WTC11 (cell line): ENCODE data around the gene WDR26. TPM values are rescaled to one million over a fixed set of nuclear protein-coding genes. Genes with fewer than 3 reads are reported as not detected.

Experiments
- ATAC-seq: fragments of 200-7000 bp; cut with Tn5 transposase; 2 replicates; pipeline ENCODE4 v1.10.0; 2021; ENCODE audit warnings: mild to moderate bottlenecking, moderate library complexity
- CTCF ChIA-PET: fragments of 300-600 bp; sonication (Branson Sonifier 250); formaldehyde crosslinking; loops from one replicate; lab custom pipeline; 2021; ENCODE audit warnings: antibody characterized with exemption; lab: Charles Lee
- POLR2A ChIA-PET: fragments of 350-600 bp; sonication (Branson Sonifier 250); formaldehyde crosslinking; loops from one replicate; lab custom pipeline; 2021; ENCODE audit warnings: antibody characterized with exemption; lab: Charles Lee
- DNase-seq: peaks from one replicate; pipeline ENCODE4 v3.0.0; 2021; ENCODE audit warnings: low spot score
- H3K27ac Mint-ChIP-seq: 2 replicates; pipeline ENCODE4 v1.8.0; 2021; ENCODE audit warnings: mixed read lengths
- H3K27me3 Mint-ChIP-seq: 2 replicates; pipeline ENCODE4 v1.8.0; 2021; ENCODE audit warnings: low read depth, mild to moderate bottlenecking, moderate library complexity, mixed read lengths
- H3K36me3 Mint-ChIP-seq: 2 replicates; pipeline ENCODE4 v1.8.0; 2021; ENCODE audit warnings: mixed read lengths
- H3K4me1 Mint-ChIP-seq: 2 replicates; pipeline ENCODE4 v1.8.0; 2022; ENCODE audit warnings: mixed read lengths
- H3K4me3 Mint-ChIP-seq: 2 replicates; pipeline ENCODE4 v1.8.0; 2021; ENCODE audit warnings: mild to moderate bottlenecking, moderate library complexity, mixed read lengths
- H3K9me3 Mint-ChIP-seq: 2 replicates; pipeline ENCODE4 v1.8.0; 2021; ENCODE audit warnings: mixed read lengths
- CBFB ChIP-seq: sonication (generic); formaldehyde crosslinking; IDR thresholded peaks from 2 replicates; pipeline ENCODE4 v1.8.1; 2022; ENCODE audit warnings: mild to moderate bottlenecking, low read depth, missing genetic modification reagents
- CREB1 ChIP-seq: sonication (generic); formaldehyde crosslinking; IDR thresholded peaks from 2 replicates; pipeline ENCODE4 v1.8.0; 2023; ENCODE audit warnings: mild to moderate bottlenecking, missing genetic modification reagents
- E2F5 ChIP-seq: sonication (generic); formaldehyde crosslinking; IDR thresholded peaks from 2 replicates; pipeline ENCODE4 v1.8.1; 2022; ENCODE audit warnings: mild to moderate bottlenecking, moderate library complexity, missing genetic modification reagents
- EMX1 ChIP-seq: fragments of 250-450 bp; sonication (Bioruptor Pico); IDR thresholded peaks from 2 replicates; pipeline ENCODE4 v1.8.0; 2021; ENCODE audit warnings: mild to moderate bottlenecking
- ESRRA ChIP-seq: sonication (generic); formaldehyde crosslinking; IDR thresholded peaks from 2 replicates; pipeline ENCODE4 v1.8.1; 2022; ENCODE audit warnings: mild to moderate bottlenecking, missing genetic modification reagents, borderline replicate concordance
- GABPB1 ChIP-seq: sonication (generic); formaldehyde crosslinking; IDR thresholded peaks from 2 replicates; pipeline ENCODE4 v1.8.1; 2023; ENCODE audit warnings: mild to moderate bottlenecking, missing genetic modification reagents
- HMGA2 ChIP-seq: fragments of 250-450 bp; sonication (Bioruptor Pico); IDR thresholded peaks from 2 replicates; pipeline ENCODE4 v1.4.0; 2021; ENCODE audit warnings: mild to moderate bottlenecking, moderate library complexity
- IRF2 ChIP-seq: sonication (generic); formaldehyde crosslinking; IDR thresholded peaks from 2 replicates; pipeline ENCODE4 v1.8.0; 2022; ENCODE audit warnings: low read depth, missing genetic modification reagents, borderline replicate concordance
- NFATC4 ChIP-seq: fragments of 250-450 bp; sonication (Bioruptor Pico); IDR thresholded peaks from 2 replicates; pipeline ENCODE4 v1.9.0; 2021; ENCODE audit warnings: mild to moderate bottlenecking
- NFE2L1 ChIP-seq: sonication (generic); formaldehyde crosslinking; IDR thresholded peaks from 2 replicates; pipeline ENCODE4 v1.8.1; 2023; ENCODE audit warnings: missing genetic modification reagents
- NR1H2 ChIP-seq: sonication (generic); formaldehyde crosslinking; IDR thresholded peaks from 2 replicates; pipeline ENCODE4 v1.9.0; 2021; ENCODE audit warnings: mild to moderate bottlenecking, moderate library complexity, missing genetic modification reagents
- NR2C2 ChIP-seq: sonication (generic); formaldehyde crosslinking; IDR thresholded peaks from 2 replicates; pipeline ENCODE4 v1.8.0; 2022; ENCODE audit warnings: mild to moderate bottlenecking, missing genetic modification reagents
- PREB ChIP-seq: sonication (generic); formaldehyde crosslinking; IDR thresholded peaks from 2 replicates; pipeline ENCODE4 v1.8.1; 2022; ENCODE audit warnings: mild to moderate bottlenecking, missing genetic modification reagents, moderate library complexity, borderline replicate concordance
- TEAD4 ChIP-seq: sonication (generic); formaldehyde crosslinking; IDR thresholded peaks from 2 replicates; pipeline ENCODE4 v1.8.0; 2022; ENCODE audit warnings: mild to moderate bottlenecking, missing genetic modification reagents
- ZNF121 ChIP-seq: sonication (generic); formaldehyde crosslinking; IDR thresholded peaks from 2 replicates; pipeline ENCODE4 v1.8.0; 2023; ENCODE audit warnings: missing genetic modification reagents
- ZNF281 ChIP-seq: sonication (generic); formaldehyde crosslinking; IDR thresholded peaks from 2 replicates; pipeline ENCODE4 v1.8.0; 2023; ENCODE audit warnings: mild to moderate bottlenecking, missing genetic modification reagents
- ZNF396 ChIP-seq: fragments of 250-450 bp; sonication (Bioruptor Pico); IDR thresholded peaks from 2 replicates; pipeline ENCODE4 v1.8.0; 2021; ENCODE audit warnings: mild to moderate bottlenecking, moderate library complexity, borderline replicate concordance
- ZNF423 ChIP-seq: fragments of 250-450 bp; sonication (Bioruptor Pico); IDR thresholded peaks from 2 replicates; pipeline ENCODE4 v2.1.2; 2022; ENCODE audit warnings: mild to moderate bottlenecking, moderate library complexity
- ZNF671 ChIP-seq: fragments of 250-450 bp; sonication (Bioruptor Pico); IDR thresholded peaks from 2 replicates; pipeline ENCODE4 v1.8.0; 2021; ENCODE audit warnings: mild to moderate bottlenecking
- total RNA-seq: library from RNA; stranded (reverse); gene quantifications from 3 replicates; pipeline ENCODE4 v1.2.3, GENCODE V29; 2021
- TF ChIP-seq, protein P1 (sequence below): sonication (generic); formaldehyde crosslinking; IDR thresholded peaks from 2 replicates; pipeline ENCODE4 v1.8.0; 2022; ENCODE audit warnings: mild to moderate bottlenecking, missing genetic modification reagents
- TF ChIP-seq, protein P2 (sequence below): sonication (generic); formaldehyde crosslinking; IDR thresholded peaks from 2 replicates; pipeline ENCODE4 v1.8.0; 2022; ENCODE audit warnings: missing genetic modification reagents
- TF ChIP-seq, protein P3 (sequence below): sonication (generic); formaldehyde crosslinking; IDR thresholded peaks from 2 replicates; pipeline ENCODE4 v1.8.1; 2023; ENCODE audit warnings: mild to moderate bottlenecking, missing genetic modification reagents, moderate library complexity
- TF ChIP-seq, protein P4 (sequence below): sonication (generic); formaldehyde crosslinking; IDR thresholded peaks from 2 replicates; pipeline ENCODE4 v1.8.1; 2022; ENCODE audit warnings: missing genetic modification reagents, borderline replicate concordance

WDR26 gene
- total RNA-seq, 1 experiment from 2014 or later, result 66.1 TPM

DNA sequence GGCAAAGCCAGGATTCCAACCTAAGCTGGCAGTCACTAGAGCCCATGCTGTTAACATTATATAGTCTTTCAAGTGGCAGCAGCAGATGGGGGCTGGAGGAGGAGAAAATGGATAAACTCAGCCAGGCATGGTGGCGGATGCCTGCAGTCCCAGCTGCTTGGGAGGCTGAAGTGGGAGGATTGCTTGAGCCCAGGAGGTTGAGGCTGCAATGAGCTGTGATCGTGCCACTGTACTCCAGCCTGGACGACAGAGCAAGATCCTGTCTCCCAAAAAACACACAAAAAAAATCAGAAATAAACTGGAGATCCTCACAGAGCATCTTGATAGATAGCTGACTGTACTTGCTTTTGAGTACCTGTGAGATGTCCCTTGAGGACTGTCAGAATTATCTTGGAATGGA, 13.4 kb upstream of the WDR26 start:
- Mint-ChIP-seq H3K4me3 (no peak overlapping the region), H3K27me3 (no peaks in the 10 kb centered on the region), H3K27ac (no peak overlapping the region), H3K9me3 (no peaks in the 10 kb centered on the region), H3K36me3 (peaks cover 3% of the 10 kb centered on the region; the same call in 1 of the 2 replicates), H3K4me1 (0 out of 2 replicates have a peak, but pooled peaks cover 2% of the 10 kb centered on the region)
- no peak for ATAC-seq
- ChIA-PET CTCF (interaction anchor here (2.8 kb wide), 1 partner anchor 9 kb away, joined by 18 read pairs; no protein-coding TSS in a partner anchor), POLR2A (interaction anchor here (0.5 kb wide), 1 partner anchor 701 kb away, joined by 5 read pairs; no protein-coding TSS in a partner anchor)
- DNase-seq, result no peak
- TF ChIP-seq HMGA2 (no peak), CREB1 (CRISPR knock-in tag) (no peak), NR2C2 (CRISPR knock-in tag) (no peak), ZNF671 (CRISPR knock-in tag) (no peak), ESRRA (CRISPR knock-in tag) (no peak), NFATC4 (CRISPR knock-in tag) (no peak), NFE2L1 (CRISPR knock-in tag) (no peak), NR1H2 (no peak), TEAD4 (CRISPR knock-in tag) (no peak)
- TF ChIP-seq, protein P1, sequence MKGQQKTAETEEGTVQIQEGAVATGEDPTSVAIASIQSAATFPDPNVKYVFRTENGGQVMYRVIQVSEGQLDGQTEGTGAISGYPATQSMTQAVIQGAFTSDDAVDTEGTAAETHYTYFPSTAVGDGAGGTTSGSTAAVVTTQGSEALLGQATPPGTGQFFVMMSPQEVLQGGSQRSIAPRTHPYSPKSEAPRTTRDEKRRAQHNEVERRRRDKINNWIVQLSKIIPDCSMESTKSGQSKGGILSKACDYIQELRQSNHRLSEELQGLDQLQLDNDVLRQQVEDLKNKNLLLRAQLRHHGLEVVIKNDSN (CRISPR knock-in tag), result no peak

- ChIA-PET POLR2A (no interaction called here), CTCF (interaction anchor here (1.1 to 2.8 kb wide), 3 partner anchors 10 to 475 kb away, joined by 3 to 18 read pairs (median 3); no protein-coding TSS in a partner anchor)
- no peaks in the 10 kb centered on the region for H3K27me3 Mint-ChIP-seq
- no peak overlapping the region for H3K27ac Mint-ChIP-seq
- no peaks in the 10 kb centered on the region for H3K9me3 Mint-ChIP-seq
- no peak for DNase-seq
- peaks cover 3% of the 10 kb centered on the region; the same call in 1 of the 2 replicates for H3K36me3 Mint-ChIP-seq
- no peak for ATAC-seq
- 0 out of 2 replicates have a peak, but pooled peaks cover 2% of the 10 kb centered on the region for H3K4me1 Mint-ChIP-seq
- no peak overlapping the region for H3K4me3 Mint-ChIP-seq
- TF ChIP-seq E2F5 (CRISPR knock-in tag), result no peak
- TF ChIP-seq, protein P2, sequence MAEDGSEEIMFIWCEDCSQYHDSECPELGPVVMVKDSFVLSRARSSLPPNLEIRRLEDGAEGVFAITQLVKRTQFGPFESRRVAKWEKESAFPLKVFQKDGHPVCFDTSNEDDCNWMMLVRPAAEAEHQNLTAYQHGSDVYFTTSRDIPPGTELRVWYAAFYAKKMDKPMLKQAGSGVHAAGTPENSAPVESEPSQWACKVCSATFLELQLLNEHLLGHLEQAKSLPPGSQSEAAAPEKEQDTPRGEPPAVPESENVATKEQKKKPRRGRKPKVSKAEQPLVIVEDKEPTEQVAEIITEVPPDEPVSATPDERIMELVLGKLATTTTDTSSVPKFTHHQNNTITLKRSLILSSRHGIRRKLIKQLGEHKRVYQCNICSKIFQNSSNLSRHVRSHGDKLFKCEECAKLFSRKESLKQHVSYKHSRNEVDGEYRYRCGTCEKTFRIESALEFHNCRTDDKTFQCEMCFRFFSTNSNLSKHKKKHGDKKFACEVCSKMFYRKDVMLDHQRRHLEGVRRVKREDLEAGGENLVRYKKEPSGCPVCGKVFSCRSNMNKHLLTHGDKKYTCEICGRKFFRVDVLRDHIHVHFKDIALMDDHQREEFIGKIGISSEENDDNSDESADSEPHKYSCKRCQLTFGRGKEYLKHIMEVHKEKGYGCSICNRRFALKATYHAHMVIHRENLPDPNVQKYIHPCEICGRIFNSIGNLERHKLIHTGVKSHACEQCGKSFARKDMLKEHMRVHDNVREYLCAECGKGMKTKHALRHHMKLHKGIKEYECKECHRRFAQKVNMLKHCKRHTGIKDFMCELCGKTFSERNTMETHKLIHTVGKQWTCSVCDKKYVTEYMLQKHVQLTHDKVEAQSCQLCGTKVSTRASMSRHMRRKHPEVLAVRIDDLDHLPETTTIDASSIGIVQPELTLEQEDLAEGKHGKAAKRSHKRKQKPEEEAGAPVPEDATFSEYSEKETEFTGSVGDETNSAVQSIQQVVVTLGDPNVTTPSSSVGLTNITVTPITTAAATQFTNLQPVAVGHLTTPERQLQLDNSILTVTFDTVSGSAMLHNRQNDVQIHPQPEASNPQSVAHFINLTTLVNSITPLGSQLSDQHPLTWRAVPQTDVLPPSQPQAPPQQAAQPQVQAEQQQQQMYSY (CRISPR knock-in tag), result no peak
- no peak for TF ChIP-seq CBFB
- TF ChIP-seq PREB (CRISPR knock-in tag), result no peak
- no peak for TF ChIP-seq EMX1 (CRISPR knock-in tag)
- no peak for TF ChIP-seq ZNF423
- TF ChIP-seq ZNF121 (CRISPR knock-in tag), result no peak
- no peak for TF ChIP-seq ZNF671 (CRISPR knock-in tag)
- no peak for TF ChIP-seq NR1H2
- no peak for TF ChIP-seq ZNF281 (CRISPR knock-in tag)
- TF ChIP-seq GABPB1 (CRISPR knock-in tag), result no peak
- TF ChIP-seq IRF2 (CRISPR knock-in tag), result no peak
- no peak for TF ChIP-seq ZNF396 (CRISPR knock-in tag)
- TF ChIP-seq, protein P3, sequence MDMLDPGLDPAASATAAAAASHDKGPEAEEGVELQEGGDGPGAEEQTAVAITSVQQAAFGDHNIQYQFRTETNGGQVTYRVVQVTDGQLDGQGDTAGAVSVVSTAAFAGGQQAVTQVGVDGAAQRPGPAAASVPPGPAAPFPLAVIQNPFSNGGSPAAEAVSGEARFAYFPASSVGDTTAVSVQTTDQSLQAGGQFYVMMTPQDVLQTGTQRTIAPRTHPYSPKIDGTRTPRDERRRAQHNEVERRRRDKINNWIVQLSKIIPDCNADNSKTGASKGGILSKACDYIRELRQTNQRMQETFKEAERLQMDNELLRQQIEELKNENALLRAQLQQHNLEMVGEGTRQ, result no peak
- TF ChIP-seq, protein P4, sequence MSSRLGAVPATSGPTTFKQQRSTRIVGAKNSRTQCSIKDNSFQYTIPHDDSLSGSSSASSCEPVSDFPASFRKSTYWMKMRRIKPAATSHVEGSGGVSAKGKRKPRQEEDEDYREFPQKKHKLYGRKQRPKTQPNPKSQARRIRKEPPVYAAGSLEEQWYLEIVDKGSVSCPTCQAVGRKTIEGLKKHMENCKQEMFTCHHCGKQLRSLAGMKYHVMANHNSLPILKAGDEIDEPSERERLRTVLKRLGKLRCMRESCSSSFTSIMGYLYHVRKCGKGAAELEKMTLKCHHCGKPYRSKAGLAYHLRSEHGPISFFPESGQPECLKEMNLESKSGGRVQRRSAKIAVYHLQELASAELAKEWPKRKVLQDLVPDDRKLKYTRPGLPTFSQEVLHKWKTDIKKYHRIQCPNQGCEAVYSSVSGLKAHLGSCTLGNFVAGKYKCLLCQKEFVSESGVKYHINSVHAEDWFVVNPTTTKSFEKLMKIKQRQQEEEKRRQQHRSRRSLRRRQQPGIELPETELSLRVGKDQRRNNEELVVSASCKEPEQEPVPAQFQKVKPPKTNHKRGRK (CRISPR knock-in tag), result no peak
Observed at GRCh38 chr1:224447251-224447650, 12.7 kb upstream of the WDR26 start.
